Skeletal muscle tissue (tissue), 4 donors: ENCODE data around the gene ATXN7L1. TPM values are rescaled to one million over a fixed set of nuclear protein-coding genes. Genes with fewer than 3 reads are reported as not detected.

Source experiments
- H3K27ac ChIP-seq: one replicate; pipeline ENCODE4 v1.7.0; 2013; ENCODE audit warnings: mild to moderate bottlenecking, low read depth, low read length, inconsistent platforms
- H3K27me3 ChIP-seq, 3 donors: one replicate each; pipeline ENCODE4 v1.7.0; 2013; ENCODE audit warnings: low read length in 3 of 3; ENCODE audit not compliant: control insufficient read depth in 3 of 3, insufficient read depth in 3 of 3
- H3K36me3 ChIP-seq, 3 donors: one replicate each; pipeline ENCODE4 v1.7.0; 2013; ENCODE audit warnings: low read length in 3 of 3; ENCODE audit not compliant: control insufficient read depth in 3 of 3, insufficient read depth in 3 of 3
- H3K4me1 ChIP-seq, 3 donors: one replicate each; pipeline ENCODE4 v1.7.0; 2013; ENCODE audit warnings: low read length in 3 of 3, mild to moderate bottlenecking in 3 of 3; ENCODE audit not compliant: control insufficient read depth in 3 of 3, insufficient read depth in 3 of 3
- H3K4me3 ChIP-seq, 3 donors: one replicate each; pipeline ENCODE4 v1.7.0; 2013; ENCODE audit warnings: low read length in 3 of 3
- H3K9ac ChIP-seq, 3 donors: one replicate each; pipeline ENCODE4 v1.7.0; 2013; ENCODE audit warnings: low read length in 3 of 3, mild to moderate bottlenecking in 3 of 3, moderate library complexity in 2 of 3, low read depth in 1 of 3
- H3K9me3 ChIP-seq, 3 donors: one replicate each; pipeline ENCODE4 v1.7.0; 2013; ENCODE audit warnings: low read length in 3 of 3; ENCODE audit not compliant: control insufficient read depth in 3 of 3
- total RNA-seq: library from RNA; depleted of rRNA; stranded (reverse); fragments of >200 nt; gene quantifications from one replicate; pipeline ENCODE4 v1.2.3, GENCODE V29; 2014
- donor health status: Osteomylitis.

The ATXN7L1 gene
- total RNA-seq, 1 donor from 2014 or later: 6.3 TPM

DNA sequence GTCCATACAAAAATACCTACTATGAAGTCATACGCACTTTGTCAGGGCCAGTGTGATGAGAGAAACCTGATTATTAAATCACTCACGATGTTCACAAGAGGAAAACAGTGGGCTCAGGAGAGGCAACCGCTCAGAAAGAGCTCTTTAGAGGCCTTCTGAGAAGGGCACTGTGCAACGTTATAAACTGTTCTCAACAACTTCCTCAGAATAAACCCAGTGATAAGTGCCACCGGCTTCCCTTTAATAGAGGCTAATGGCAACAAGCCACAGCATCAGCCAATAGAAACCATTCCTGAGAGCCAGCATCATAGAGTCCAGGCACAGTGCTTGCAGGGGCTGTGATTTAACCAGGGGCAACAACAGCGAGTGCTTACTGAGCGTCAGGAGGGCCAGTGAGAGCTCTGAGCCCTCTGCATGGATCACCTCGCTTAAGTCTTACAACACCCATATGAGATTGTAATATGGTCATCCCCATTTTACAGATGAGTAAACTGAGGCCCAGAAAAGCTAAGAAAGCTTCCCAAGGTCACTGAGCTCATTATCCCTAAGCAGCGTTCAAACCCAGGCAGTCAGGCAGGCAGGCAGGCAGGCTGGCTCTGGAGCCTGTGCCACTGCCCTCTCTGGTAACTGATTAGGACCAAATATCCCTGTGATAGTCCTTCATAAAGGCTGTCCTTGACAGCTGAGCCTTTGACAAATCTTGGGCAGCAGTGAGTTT, 30.9 kb upstream of the ATXN7L1 start:
- peaks cover 0 to 3% (median 0%) of the 10 kb centered on the region in 3 donors for H3K9me3 ChIP-seq
- no peaks in the 10 kb centered on the region for H3K4me1 ChIP-seq
- H3K36me3 ChIP-seq: no peaks in the 10 kb centered on the region
- H3K9ac ChIP-seq: no peak overlapping the region
- no peaks in the 10 kb centered on the region for H3K27me3 ChIP-seq
- H3K4me3 ChIP-seq: no peak overlapping the region
- no peak overlapping the region for H3K27ac ChIP-seq

GRCh38 chr7:105906695-105907094, 30.3 kb upstream of the ATXN7L1 start:
- H3K27ac ChIP-seq: no peak overlapping the region
- H3K27me3 ChIP-seq: no peaks in the 10 kb centered on the region
- no peaks in the 10 kb centered on the region for H3K4me1 ChIP-seq
- no peaks in the 10 kb centered on the region for H3K36me3 ChIP-seq
- peaks cover 0 to 3% (median 0%) of the 10 kb centered on the region in 3 donors for H3K9me3 ChIP-seq
- H3K4me3 ChIP-seq: no peak overlapping the region
- no peak overlapping the region for H3K9ac ChIP-seq

GRCh38 chr7:105905910-105906568, 29.6 kb upstream of the ATXN7L1 start:
- H3K27ac ChIP-seq: no peak overlapping the region
- H3K4me3 ChIP-seq: no peak overlapping the region
- H3K9me3 ChIP-seq: peaks cover 0 to under 1% (median 0%) of the 10 kb centered on the region in 3 donors
- no peaks in the 10 kb centered on the region for H3K27me3 ChIP-seq
- H3K4me1 ChIP-seq: no peaks in the 10 kb centered on the region
- H3K36me3 ChIP-seq: no peaks in the 10 kb centered on the region
- no peak overlapping the region for H3K9ac ChIP-seq

DNA sequence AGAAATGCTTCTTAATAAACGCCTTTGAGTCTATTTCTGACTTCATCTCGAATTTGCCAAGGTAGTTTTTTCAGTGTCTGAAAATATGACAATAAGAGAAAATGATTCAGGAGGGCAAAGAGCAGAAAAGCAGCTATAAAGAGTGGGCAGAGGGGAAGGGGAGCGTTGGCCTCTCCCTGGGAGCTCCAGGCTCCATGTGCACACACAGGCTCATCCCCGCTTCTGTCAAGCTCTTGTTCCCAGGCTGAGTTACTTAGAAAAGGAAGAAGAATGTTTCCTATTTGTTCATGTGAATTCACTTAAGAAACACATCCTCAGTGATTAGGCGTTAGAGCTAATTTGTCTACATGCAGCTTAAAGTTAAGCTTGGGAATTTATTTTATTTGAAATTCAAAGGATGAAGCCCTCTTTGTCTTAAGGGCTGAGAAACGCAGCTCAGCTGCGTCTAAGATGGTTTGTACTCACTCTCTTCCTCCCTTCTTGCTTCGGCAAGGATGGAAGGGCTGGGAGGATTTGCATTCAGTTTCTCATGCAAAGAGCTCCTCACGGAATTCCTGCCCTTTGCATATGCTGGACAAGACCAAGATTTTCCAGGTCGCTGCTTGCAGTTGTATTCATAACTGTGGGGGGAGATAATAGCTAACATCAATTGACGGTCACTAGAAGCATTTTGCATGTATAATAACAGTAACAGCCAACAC, 29.0 kb upstream of the ATXN7L1 start:
- Histone ChIP-seq H3K36me3 (no peaks in the 10 kb centered on the region), H3K27ac (no peak overlapping the region), H3K4me3 (no peak overlapping the region), H3K27me3 (no peaks in the 10 kb centered on the region), H3K9ac (no peak overlapping the region), H3K9me3 (no peaks in the 10 kb centered on the region), H3K4me1 (no peaks in the 10 kb centered on the region)

DNA sequence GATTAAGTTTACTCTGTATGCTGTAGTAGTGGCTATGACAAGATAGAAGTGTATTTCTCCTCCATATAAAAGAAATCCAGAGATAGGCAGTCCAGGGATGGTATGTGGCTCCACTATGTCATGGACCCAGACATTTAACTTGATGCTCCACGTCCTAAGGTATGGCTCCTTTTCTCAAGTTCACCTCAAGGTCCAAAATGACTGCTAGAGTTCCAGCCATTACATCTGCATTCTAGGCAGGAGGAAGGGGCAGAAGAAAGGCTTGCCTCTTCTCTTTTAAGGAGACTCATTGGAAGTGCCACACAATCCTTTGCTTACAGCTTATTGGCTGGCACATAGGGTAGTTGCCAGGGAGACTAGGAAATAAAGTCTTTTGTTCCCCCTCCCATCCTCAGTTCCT, 27.7 kb upstream of the ATXN7L1 start:
- H3K4me1 ChIP-seq: no peaks in the 10 kb centered on the region
- no peaks in the 10 kb centered on the region for H3K9me3 ChIP-seq
- no peak overlapping the region for H3K9ac ChIP-seq
- H3K27ac ChIP-seq: no peak overlapping the region
- H3K36me3 ChIP-seq: no peaks in the 10 kb centered on the region
- no peak overlapping the region for H3K4me3 ChIP-seq
- H3K27me3 ChIP-seq: no peaks in the 10 kb centered on the region

DNA sequence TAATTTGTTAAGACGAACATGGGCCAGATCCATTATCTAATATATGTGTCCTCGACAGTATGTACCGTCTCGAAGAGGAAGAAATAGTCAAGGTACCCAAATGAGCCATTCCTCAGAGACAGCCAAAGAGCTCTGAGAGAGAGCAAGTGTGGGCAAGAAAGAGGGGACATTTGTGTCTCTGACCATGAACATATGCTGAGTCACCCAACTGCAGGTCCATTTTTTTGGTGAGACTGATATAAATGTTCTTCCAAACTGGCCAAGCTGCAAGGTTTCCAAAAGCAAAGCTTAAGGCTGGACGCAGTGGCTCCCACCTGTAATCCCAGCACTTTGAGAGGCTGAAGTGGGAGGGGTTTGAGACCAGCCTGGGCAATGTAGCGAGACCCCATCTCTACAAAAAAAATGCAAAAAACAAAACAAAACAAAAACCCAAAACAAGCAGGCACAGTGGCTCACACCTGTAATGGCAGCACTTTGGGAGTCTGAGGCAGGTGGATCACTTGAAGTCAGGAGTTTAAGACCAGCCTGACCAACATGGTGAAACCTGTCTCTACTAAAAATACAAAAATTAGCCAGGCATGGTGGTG, 26.0 kb upstream of the ATXN7L1 start:
- Histone ChIP-seq H3K36me3 (no peaks in the 10 kb centered on the region), H3K4me1 (no peaks in the 10 kb centered on the region), H3K9ac (no peak overlapping the region), H3K4me3 (no peak overlapping the region), H3K27ac (no peak overlapping the region), H3K27me3 (no peaks in the 10 kb centered on the region), H3K9me3 (no peaks in the 10 kb centered on the region)

- Histone ChIP-seq H3K9me3 (no peaks in the 10 kb centered on the region), H3K27ac (no peak overlapping the region), H3K4me1 (no peaks in the 10 kb centered on the region), H3K9ac (no peak overlapping the region), H3K27me3 (no peaks in the 10 kb centered on the region), H3K4me3 (no peak overlapping the region), H3K36me3 (no peaks in the 10 kb centered on the region)
Observed at GRCh38 chr7:105897999-105898398, 21.6 kb upstream of the ATXN7L1 start.

GRCh38 chr7:105896407-105896911, 20.1 kb upstream of the ATXN7L1 start:
- H3K36me3 ChIP-seq: no peaks in the 10 kb centered on the region
- H3K9me3 ChIP-seq: no peaks in the 10 kb centered on the region
- no peaks in the 10 kb centered on the region for H3K27me3 ChIP-seq
- H3K27ac ChIP-seq: no peak overlapping the region
- H3K4me3 ChIP-seq: no peak overlapping the region
- H3K9ac ChIP-seq: no peak overlapping the region
- no peaks in the 10 kb centered on the region for H3K4me1 ChIP-seq

DNA sequence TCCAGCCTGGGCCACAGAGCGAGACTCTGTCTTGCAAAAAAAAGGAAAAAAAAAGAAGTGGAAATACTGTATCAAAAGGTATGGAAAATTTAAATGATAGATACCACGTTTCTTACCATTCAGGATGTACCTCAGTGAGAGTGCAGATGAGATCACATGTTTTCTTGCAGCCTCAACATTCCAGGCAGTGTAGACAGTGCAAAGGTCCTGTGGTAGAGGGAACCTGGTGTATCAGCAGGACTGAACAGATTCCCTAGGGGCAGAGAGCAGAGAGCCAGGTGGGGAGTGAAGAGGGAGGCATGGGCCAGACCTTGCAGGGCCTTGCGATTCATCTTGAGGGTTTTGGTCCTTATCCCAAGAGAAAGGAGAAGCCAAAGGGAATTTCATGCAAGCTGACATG, 17.7 kb upstream of the ATXN7L1 start:
- H3K4me1 ChIP-seq: no peaks in the 10 kb centered on the region
- H3K9me3 ChIP-seq: no peaks in the 10 kb centered on the region
- no peak overlapping the region for H3K27ac ChIP-seq
- H3K27me3 ChIP-seq: no peaks in the 10 kb centered on the region
- no peak overlapping the region for H3K9ac ChIP-seq
- no peak overlapping the region for H3K4me3 ChIP-seq
- no peaks in the 10 kb centered on the region for H3K36me3 ChIP-seq
